WTC11 (cell line): ENCODE data around the gene NCKAP5L.

Source experiments
- CREB1 ChIP-seq: sonication (generic); formaldehyde crosslinking; IDR thresholded peaks from 2 replicates; pipeline ENCODE4 v1.8.0; 2023; ENCODE audit warnings: mild to moderate bottlenecking, missing genetic modification reagents
- ETV6 ChIP-seq: sonication (generic); formaldehyde crosslinking; IDR thresholded peaks from 2 replicates; pipeline ENCODE4 v1.8.1; 2022; ENCODE audit warnings: mild to moderate bottlenecking, missing genetic modification reagents
- GTF2I ChIP-seq: fragments of 250-450 bp; sonication (Bioruptor Pico); conservative IDR thresholded peaks from 2 replicates; pipeline ENCODE4 v1.4.0; 2021; ENCODE audit warnings: mild to moderate bottlenecking
- IRF2 ChIP-seq: sonication (generic); formaldehyde crosslinking; IDR thresholded peaks from 2 replicates; pipeline ENCODE4 v1.8.0; 2022; ENCODE audit warnings: low read depth, missing genetic modification reagents, borderline replicate concordance
- JUN ChIP-seq: sonication (generic); formaldehyde crosslinking; IDR thresholded peaks from 2 replicates; pipeline ENCODE4 v1.8.0; 2023; ENCODE audit warnings: mild to moderate bottlenecking, missing genetic modification reagents
- NFYB ChIP-seq: sonication (generic); formaldehyde crosslinking; conservative IDR thresholded peaks from 2 replicates; pipeline ENCODE4 v1.8.0; 2022; ENCODE audit warnings: low read depth, missing genetic modification reagents
- SMAD3 ChIP-seq: sonication (generic); formaldehyde crosslinking; IDR thresholded peaks from 2 replicates; pipeline ENCODE4 v1.8.0; 2022; ENCODE audit warnings: missing genetic modification reagents, mild to moderate bottlenecking, borderline replicate concordance
- SMAD4 ChIP-seq: sonication (generic); formaldehyde crosslinking; IDR thresholded peaks from 2 replicates; pipeline ENCODE4 v1.8.0; 2022; ENCODE audit warnings: mild to moderate bottlenecking, missing genetic modification reagents
- SP1 ChIP-seq: sonication (generic); formaldehyde crosslinking; conservative IDR thresholded peaks from 2 replicates; pipeline ENCODE4 v1.8.1; 2022; ENCODE audit warnings: missing genetic modification reagents
- TCF7 ChIP-seq: sonication (generic); formaldehyde crosslinking; IDR thresholded peaks from 2 replicates; pipeline ENCODE4 v1.8.0; 2022; ENCODE audit warnings: mild to moderate bottlenecking, low read depth, missing genetic modification reagents, moderate library complexity
- TF ChIP-seq, protein P1 (sequence below): sonication (generic); formaldehyde crosslinking; IDR thresholded peaks from 2 replicates; pipeline ENCODE4 v1.8.0; 2022; ENCODE audit warnings: mild to moderate bottlenecking, missing genetic modification reagents
- TF ChIP-seq, protein P2 (sequence below): fragments of 200-600 bp; IDR thresholded peaks from 2 replicates; pipeline ENCODE4 v1.8.0; 2022; ENCODE audit warnings: antibody characterized with exemption
- TF ChIP-seq, protein P3 (sequence below): sonication (generic); formaldehyde crosslinking; IDR thresholded peaks from 2 replicates; pipeline ENCODE4 v1.8.0; 2022; ENCODE audit warnings: mild to moderate bottlenecking, missing genetic modification reagents
- TF ChIP-seq, protein P4 (sequence below): sonication (generic); formaldehyde crosslinking; IDR thresholded peaks from 2 replicates; pipeline ENCODE4 v1.8.0; 2022; ENCODE audit warnings: mild to moderate bottlenecking, missing genetic modification reagents

DNA sequence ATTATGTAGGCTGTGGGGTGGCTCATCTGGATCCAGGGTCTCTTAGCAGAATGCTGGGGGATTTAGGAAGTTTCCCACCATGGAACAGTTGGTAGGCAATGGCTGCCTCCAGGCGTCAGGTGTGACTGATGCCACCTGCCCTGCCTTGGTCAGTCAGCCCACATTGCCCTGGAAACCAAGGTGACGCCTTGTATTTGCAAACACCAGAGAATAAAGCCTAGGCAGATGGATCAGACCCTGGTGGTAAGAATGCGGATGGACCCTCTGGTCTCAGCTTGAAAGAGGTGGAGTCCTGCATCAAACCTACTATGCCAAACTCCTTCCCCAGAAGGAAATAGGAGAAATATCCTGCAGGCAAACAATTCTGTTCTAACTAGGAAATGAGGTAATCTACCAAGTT is 38.2 kb downstream of the NCKAP5L start:
- TF ChIP-seq GTF2I (CRISPR knock-in tag), result no peak
- no peak for TF ChIP-seq CREB1 (CRISPR knock-in tag)
- no peak for TF ChIP-seq SMAD4 (CRISPR knock-in tag)
- TF ChIP-seq, protein P1, sequence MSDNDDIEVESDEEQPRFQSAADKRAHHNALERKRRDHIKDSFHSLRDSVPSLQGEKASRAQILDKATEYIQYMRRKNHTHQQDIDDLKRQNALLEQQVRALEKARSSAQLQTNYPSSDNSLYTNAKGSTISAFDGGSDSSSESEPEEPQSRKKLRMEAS, result no peak
- TF ChIP-seq JUN (CRISPR knock-in tag), result no peak
- TF ChIP-seq, protein P2, sequence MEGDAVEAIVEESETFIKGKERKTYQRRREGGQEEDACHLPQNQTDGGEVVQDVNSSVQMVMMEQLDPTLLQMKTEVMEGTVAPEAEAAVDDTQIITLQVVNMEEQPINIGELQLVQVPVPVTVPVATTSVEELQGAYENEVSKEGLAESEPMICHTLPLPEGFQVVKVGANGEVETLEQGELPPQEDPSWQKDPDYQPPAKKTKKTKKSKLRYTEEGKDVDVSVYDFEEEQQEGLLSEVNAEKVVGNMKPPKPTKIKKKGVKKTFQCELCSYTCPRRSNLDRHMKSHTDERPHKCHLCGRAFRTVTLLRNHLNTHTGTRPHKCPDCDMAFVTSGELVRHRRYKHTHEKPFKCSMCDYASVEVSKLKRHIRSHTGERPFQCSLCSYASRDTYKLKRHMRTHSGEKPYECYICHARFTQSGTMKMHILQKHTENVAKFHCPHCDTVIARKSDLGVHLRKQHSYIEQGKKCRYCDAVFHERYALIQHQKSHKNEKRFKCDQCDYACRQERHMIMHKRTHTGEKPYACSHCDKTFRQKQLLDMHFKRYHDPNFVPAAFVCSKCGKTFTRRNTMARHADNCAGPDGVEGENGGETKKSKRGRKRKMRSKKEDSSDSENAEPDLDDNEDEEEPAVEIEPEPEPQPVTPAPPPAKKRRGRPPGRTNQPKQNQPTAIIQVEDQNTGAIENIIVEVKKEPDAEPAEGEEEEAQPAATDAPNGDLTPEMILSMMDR, result no peak
- no peak for TF ChIP-seq NFYB
- TF ChIP-seq, protein P3, sequence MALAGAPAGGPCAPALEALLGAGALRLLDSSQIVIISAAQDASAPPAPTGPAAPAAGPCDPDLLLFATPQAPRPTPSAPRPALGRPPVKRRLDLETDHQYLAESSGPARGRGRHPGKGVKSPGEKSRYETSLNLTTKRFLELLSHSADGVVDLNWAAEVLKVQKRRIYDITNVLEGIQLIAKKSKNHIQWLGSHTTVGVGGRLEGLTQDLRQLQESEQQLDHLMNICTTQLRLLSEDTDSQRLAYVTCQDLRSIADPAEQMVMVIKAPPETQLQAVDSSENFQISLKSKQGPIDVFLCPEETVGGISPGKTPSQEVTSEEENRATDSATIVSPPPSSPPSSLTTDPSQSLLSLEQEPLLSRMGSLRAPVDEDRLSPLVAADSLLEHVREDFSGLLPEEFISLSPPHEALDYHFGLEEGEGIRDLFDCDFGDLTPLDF, result no peak
- no peak for TF ChIP-seq IRF2
- no peak for TF ChIP-seq SMAD3 (CRISPR knock-in tag)
- no peak for TF ChIP-seq ETV6 (CRISPR knock-in tag)
- TF ChIP-seq, protein P4, sequence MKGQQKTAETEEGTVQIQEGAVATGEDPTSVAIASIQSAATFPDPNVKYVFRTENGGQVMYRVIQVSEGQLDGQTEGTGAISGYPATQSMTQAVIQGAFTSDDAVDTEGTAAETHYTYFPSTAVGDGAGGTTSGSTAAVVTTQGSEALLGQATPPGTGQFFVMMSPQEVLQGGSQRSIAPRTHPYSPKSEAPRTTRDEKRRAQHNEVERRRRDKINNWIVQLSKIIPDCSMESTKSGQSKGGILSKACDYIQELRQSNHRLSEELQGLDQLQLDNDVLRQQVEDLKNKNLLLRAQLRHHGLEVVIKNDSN (CRISPR knock-in tag), result no peak
- no peak for TF ChIP-seq SP1
- no peak for TF ChIP-seq TCF7
